Activated CD4-positive, alpha-beta T cell treated with anti-CD3 and anti-CD28 coated beads, Interleukin-2, amount 50 U/mL, for 24 hours (primary cell): Measurements from ENCODE around the gene DPEP2.
"Not testable (repeated sequence)": the region's sequence is repeated elsewhere in the genome, so short reads cannot be mapped to it uniquely, and the experiment has no call there.

Experiments
- DNase-seq, 2 donors: peaks; one replicate each; pipeline ENCODE4 v3.0.0-alpha.2; 2020; ENCODE audit warnings: low read depth in 1 of 2, low spot score in 1 of 2

DPEP2 gene

GRCh38 chr16:67939507-67940445 is 59.5 kb downstream of the DPEP2 start:
- DNase-seq: peak in 1 of 2 donors; percentile 40

- DNase-seq: not testable (repeated sequence)
Observed at GRCh38 chr16:67937713-67938112, 61.6 kb downstream of the DPEP2 start.
